ENCODE measurements around the gene CLMN. TPM values are rescaled to one million over a fixed set of nuclear protein-coding genes. Genes with fewer than 3 reads are reported as not detected.

Gene CLMN
- total RNA-seq, 1 experiment from 2014 or later = 33.4 TPM

GRCh38 chr14:95290871-95291431 is 28.8 kb downstream of the CLMN start:
- H3K36me3 ChIP-seq (ENCODE audit: control insufficient read depth in 1 of 2, insufficient read depth in 2 of 2, low read length in 2 of 2) = no peaks in the 10 kb centered on the region
- no peaks in the 10 kb centered on the region for H3K27me3 ChIP-seq (ENCODE audit: insufficient read depth, low read length)
- no peaks in the 10 kb centered on the region for H4K20me1 ChIP-seq (ENCODE audit: insufficient read depth)
- intact Hi-C loops (cut with micrococcal nuclease) = no loop called here
- no peak overlapping the region for H3K27ac ChIP-seq (ENCODE audit: low read depth, low read length)
- no peak overlapping the region for H3K9ac ChIP-seq (ENCODE audit: low read length)
- no peak overlapping the region for H2AFZ ChIP-seq (ENCODE audit: low read depth, low read length, poor library complexity, severe bottlenecking)
- peaks cover 6 to 30% of the 10 kb centered on the region in 2 experiments; a peak in 3 of 4 replicates for H3K4me1 ChIP-seq (ENCODE audit: control insufficient read depth in 1 of 2, insufficient read depth in 2 of 2, low read length in 2 of 2)
- no peaks in the 10 kb centered on the region for H3K9me3 ChIP-seq (ENCODE audit: control insufficient read depth in 1 of 2, insufficient read depth in 1 of 2, low read depth in 1 of 2, low read length in 2 of 2)
- H3K4me3 ChIP-seq (replicated peaks in 1 of 2; ENCODE audit: low read depth in 1 of 2, low read length in 2 of 2) = no peak overlapping the region
- BruUV-seq (replicated peaks) = no TSS peak
- TF ChIP-seq EGR1 (IDR thresholded peaks at IDR 0.05; ENCODE audit: low read depth) (no peak), POLR2AphosphoS5 (IDR thresholded peaks at IDR 0.05; ENCODE audit: low read depth, low read length) (no peak)
- peaks cover 16% of the 10 kb centered on the region; the same call in 1 of the 2 replicates for H3K79me2 ChIP-seq (ENCODE audit: insufficient read depth, low read length)
- no peaks in the 10 kb centered on the region for H3K9me2 ChIP-seq (ENCODE audit: insufficient read depth)
- POLR2A ChIA-PET = no interaction called here
- DNase-seq (ENCODE audit: low read depth, low spot score) (no peak), ATAC-seq (no peak)
- no peak overlapping the region for H3K4me2 ChIP-seq (ENCODE audit: low read length)
- CTCF ChIA-PET = no interaction called here
- RAD21 ChIA-PET (ENCODE audit: low non-redundant PET in 1 of 2, low total read pairs in 2 of 2, uncharacterized antibody in 2 of 2, unreplicated experiment in 2 of 2) = no interaction called here

- ChIA-PET RAD21 (ENCODE audit: low non-redundant PET in 1 of 2, low total read pairs in 2 of 2, uncharacterized antibody in 2 of 2, unreplicated experiment in 2 of 2) (no interaction called here), CTCF (no interaction called here), POLR2A (no interaction called here)
- no peak overlapping the region for H3K4me3 ChIP-seq (replicated peaks in 1 of 2; ENCODE audit: low read depth in 1 of 2, low read length in 2 of 2)
- H3K9ac ChIP-seq (ENCODE audit: low read length) = no peak overlapping the region
- H3K4me2 ChIP-seq (ENCODE audit: low read length) = no peak overlapping the region
- intact Hi-C loops (cut with micrococcal nuclease) = no loop called here
- no peak for TF ChIP-seq SP1 (IDR thresholded peaks at IDR 0.05; ENCODE audit: low read depth)
- TF ChIP-seq CTCF (IDR thresholded peaks at IDR 0.05 in 2 of 3, conservative IDR thresholded peaks at IDR 0.05 in 1 of 3; ENCODE audit: borderline replicate concordance in 1 of 3, insufficient read depth in 1 of 3, low read depth in 2 of 3, low read length in 2 of 3) = no peak
- no peak for TF ChIP-seq CEBPB (IDR thresholded peaks at IDR 0.05; ENCODE audit: low read depth)
- TF ChIP-seq SIN3A (IDR thresholded peaks at IDR 0.05; ENCODE audit: low read depth) = no peak
- no peak for TF ChIP-seq ATF3 (IDR thresholded peaks at IDR 0.05)
- TF ChIP-seq REST (IDR thresholded peaks at IDR 0.05; ENCODE audit: low read depth) = no peak
- TF ChIP-seq POLR2AphosphoS5 (IDR thresholded peaks at IDR 0.05; ENCODE audit: low read depth, low read length) = no peak
- no TSS peak for BruUV-seq (replicated peaks)
- H3K36me3 ChIP-seq (ENCODE audit: control insufficient read depth in 1 of 2, insufficient read depth in 2 of 2, low read length in 2 of 2) = no peaks in the 10 kb centered on the region
- H3K4me1 ChIP-seq (ENCODE audit: control insufficient read depth in 1 of 2, insufficient read depth in 2 of 2, low read length in 2 of 2) = peaks cover 3 to 23% of the 10 kb centered on the region in 2 experiments; a peak in 3 of 4 replicates
- no peaks in the 10 kb centered on the region for H3K9me2 ChIP-seq (ENCODE audit: insufficient read depth)
- ATAC-seq = no peak
- no peak for DNase-seq (ENCODE audit: low read depth, low spot score)
- H3K27me3 ChIP-seq (ENCODE audit: insufficient read depth, low read length) = no peaks in the 10 kb centered on the region
- no peak overlapping the region for H3K27ac ChIP-seq (ENCODE audit: low read depth, low read length)
- peaks cover 0 to 5% of the 10 kb centered on the region in 2 experiments; a peak in 1 of 4 replicates for H3K9me3 ChIP-seq (ENCODE audit: control insufficient read depth in 1 of 2, insufficient read depth in 1 of 2, low read depth in 1 of 2, low read length in 2 of 2)
- H4K20me1 ChIP-seq (ENCODE audit: insufficient read depth) = no peaks in the 10 kb centered on the region
- H2AFZ ChIP-seq (ENCODE audit: low read depth, low read length, poor library complexity, severe bottlenecking) = no peak overlapping the region
- H3K79me2 ChIP-seq (ENCODE audit: insufficient read depth, low read length) = peaks cover 16% of the 10 kb centered on the region; the same call in 1 of the 2 replicates
These were observed 29.7 kb downstream of the CLMN start for GRCh38 chr14:95290021-95290420.
